A549 (cell line): Measurements from ENCODE around the gene NCKIPSD. TPM values are rescaled to one million over a fixed set of nuclear protein-coding genes. Genes with fewer than 3 reads are reported as not detected.

Experiments used
- ATAC-seq, 2 experiments: fragments of 200-7000 bp in 1 of 2; fragments of >200 bp in 1 of 2; cut with Nextera tagmentation in 1 of 2; cut with Tn5 transposase in 1 of 2; 3 replicates each; pipeline versions ENCODE4 v1.8.0 to v1.9.1; 2018 to 2020; ENCODE audit warnings: mild to moderate bottlenecking in 1 of 2, moderate library complexity in 1 of 2
- CTCF ChIA-PET: fragments of 300-600 bp; sonication (Branson Sonifier 250); formaldehyde crosslinking; extraction: SDS; loops from one replicate; lab custom pipeline; 2021; ENCODE audit warnings: antibody characterized with exemption, inconsistent platforms; lab: Yijun Ruan, JAX
- POLR2A ChIA-PET: fragments of 350-600 bp; formaldehyde crosslinking; extraction: SDS; loops from one replicate; lab custom pipeline; 2021; ENCODE audit warnings: antibody characterized with exemption, inconsistent platforms; lab: Yijun Ruan, JAX
- DNase-seq, 2 experiments: peaks; one replicate each; pipeline versions ENCODE4 v3.0.0 to v3.0.0-alpha.2; 2011 to 2016; ENCODE audit warnings: low read depth in 1 of 2, low spot score in 1 of 2
- FAIRE-seq: peaks from 2 replicates; lab custom pipeline; 2011; peaks lifted over from hg19 to GRCh38; lab: Jason Lieb, UNC
- H3K27ac ChIP-seq, 2 experiments: fragments of >200 bp; sonication (Bioruptor Twin); formaldehyde crosslinking; 3 replicates each; pipeline ENCODE4 v1.5.1; 2016 to 2017
- H3K4me1 ChIP-seq: fragments of >200 bp; sonication (Bioruptor Twin); formaldehyde crosslinking; 3 replicates; pipeline ENCODE4 v1.6.1; 2016
- H3K4me2 ChIP-seq: fragments of >200 bp; sonication (Bioruptor Twin); formaldehyde crosslinking; 3 replicates; pipeline ENCODE4 v1.6.1; 2016
- H3K4me3 ChIP-seq: fragments of >200 bp; sonication (Bioruptor Twin); formaldehyde crosslinking; 3 replicates; pipeline ENCODE4 v1.5.1; 2016
- H3K9me3 ChIP-seq: fragments of >200 bp; sonication (Bioruptor Twin); formaldehyde crosslinking; 3 replicates; pipeline ENCODE4 v1.6.1; 2016
- ATOH8 ChIP-seq: fragments of 250-450 bp; sonication (Bioruptor Pico); IDR thresholded peaks from 2 replicates; pipeline ENCODE4 v1.5.0; 2020; ENCODE audit warnings: low read depth, mild to moderate bottlenecking, moderate library complexity
- BHLHE40 ChIP-seq: IDR thresholded peaks from 2 replicates; pipeline ENCODE4 v1.6.1; 2012; ENCODE audit warnings: low read depth, low read length, inconsistent platforms
- CHD2 ChIP-seq: fragments of 150-350 bp; IDR thresholded peaks from 2 replicates; pipeline ENCODE4 v1.6.1; 2014; ENCODE audit warnings: low read length; ENCODE audit not compliant: partially characterized antibody
- CTCF ChIP-seq: fragments of >200 bp; sonication (Bioruptor Twin); formaldehyde crosslinking; IDR thresholded peaks from 3 replicates; pipeline ENCODE4 v1.5.1; 2016
- EHF ChIP-seq: fragments of 250-450 bp; sonication (Bioruptor Pico); IDR thresholded peaks from 2 replicates; pipeline ENCODE4 v1.5.0; 2020; ENCODE audit warnings: mild to moderate bottlenecking
- ESRRA ChIP-seq: fragments of 150-350 bp; IDR thresholded peaks from 2 replicates; pipeline ENCODE4 v1.6.1; 2014; ENCODE audit warnings: mild to moderate bottlenecking, low read length, borderline replicate concordance
- GATA3 ChIP-seq: IDR thresholded peaks from 2 replicates; pipeline ENCODE4 v1.6.1; 2012; ENCODE audit warnings: borderline replicate concordance
- HES2 ChIP-seq: fragments of >200 bp; sonication (Bioruptor Twin); formaldehyde crosslinking; IDR thresholded peaks from 2 replicates; pipeline ENCODE4 v1.6.1; 2016
- HMGXB4 ChIP-seq: fragments of 250-450 bp; sonication (Bioruptor Pico); IDR thresholded peaks from 2 replicates; pipeline ENCODE4 v1.5.0; 2021; ENCODE audit warnings: mild to moderate bottlenecking, moderate library complexity, borderline replicate concordance
- HOXA7 ChIP-seq: fragments of 250-450 bp; sonication (Bioruptor Pico); IDR thresholded peaks from 2 replicates; pipeline ENCODE4 v1.5.0; 2020; ENCODE audit warnings: mild to moderate bottlenecking, moderate library complexity
- JUN ChIP-seq, 2 experiments: fragments of >200 bp; sonication (Bioruptor Twin); formaldehyde crosslinking; IDR thresholded peaks; 2 replicates in 1 of 2; 3 replicates in 1 of 2; pipeline ENCODE4 v1.6.1; 2016 to 2017
- KDM1A ChIP-seq: fragments of 200-600 bp; sonication (generic); IDR thresholded peaks from 2 replicates; pipeline ENCODE4 v1.6.1; 2016; ENCODE audit warnings: low read depth, mild to moderate bottlenecking
- MAZ ChIP-seq: fragments of 150-350 bp; IDR thresholded peaks from 2 replicates; pipeline ENCODE4 v1.6.1; 2014; ENCODE audit warnings: antibody characterized with exemption, low read depth, low read length, borderline replicate concordance
- NFE2L2 ChIP-seq: fragments of 150-350 bp; conservative IDR thresholded peaks from 2 replicates; pipeline ENCODE4 v1.6.1; 2014; ENCODE audit warnings: low read length
- NPAS2 ChIP-seq: fragments of 250-450 bp; sonication (Bioruptor Pico); IDR thresholded peaks from 2 replicates; pipeline ENCODE4 v1.8.0; 2022; ENCODE audit warnings: mild to moderate bottlenecking, moderate library complexity, borderline replicate concordance
- NR3C1 ChIP-seq: fragments of >200 bp; sonication (Bioruptor Twin); formaldehyde crosslinking; IDR thresholded peaks from 3 replicates; pipeline ENCODE4 v1.6.1; 2017
- PBX3 ChIP-seq: IDR thresholded peaks from 2 replicates; pipeline ENCODE4 v1.6.1; 2012
- PHF8 ChIP-seq: fragments of 200-600 bp; sonication (generic); IDR thresholded peaks from 2 replicates; pipeline ENCODE4 v1.6.1; 2016; ENCODE audit warnings: low read depth, mild to moderate bottlenecking, antibody characterized with exemption, moderate library complexity, borderline replicate concordance
- POLR2A ChIP-seq: IDR thresholded peaks from 2 replicates; pipeline ENCODE4 v1.6.1; 2012; ENCODE audit warnings: mild to moderate bottlenecking, low read length
- RCOR1 ChIP-seq: fragments of 150-350 bp; IDR thresholded peaks from 2 replicates; pipeline ENCODE4 v1.6.1; 2014; ENCODE audit warnings: antibody characterized with exemption, low read length, low read depth
- RNF2 ChIP-seq: fragments of 200-600 bp; sonication (generic); IDR thresholded peaks from 2 replicates; pipeline ENCODE4 v1.6.1; 2016; ENCODE audit warnings: low read depth, mild to moderate bottlenecking, antibody characterized with exemption, moderate library complexity, borderline replicate concordance
- SMC3 ChIP-seq: fragments of >200 bp; sonication (Bioruptor Twin); formaldehyde crosslinking; IDR thresholded peaks from 3 replicates; pipeline ENCODE4 v1.6.1; 2018; ENCODE audit warnings: inconsistent platforms
- SREBF2 ChIP-seq: fragments of 450-650 bp; IDR thresholded peaks from 2 replicates; pipeline ENCODE4 v1.6.1; 2014; ENCODE audit warnings: mild to moderate bottlenecking, moderate library complexity
- ZC3H11A ChIP-seq: fragments of 450-650 bp; IDR thresholded peaks from 2 replicates; pipeline ENCODE4 v1.6.1; 2014; ENCODE audit warnings: antibody characterized with exemption, mild to moderate bottlenecking
- WGBS: methylation state at CpG from one replicate; pipeline ENCODE4 v1.1.6; 2017; ENCODE audit errors: missing lambda C conversion rate; 5-methylcytosine and 5-hydroxymethylcytosine counted together
- polyA plus RNA-seq, 4 experiments: library from polyadenylated mRNA; depleted of rRNA in 3 of 4; stranded (reverse); fragments of >200 nt; fragmentation: RNase III in 1 of 4; extraction: RNeasy Plus Mini Kit Qiagen cat#74134 plus additional on column Dnase treatment in 1 of 4; gene quantifications; 2 replicates in 3 of 4; 3 replicates in 1 of 4; pipeline ENCODE4 v1.2.3, GENCODE V29; 2011 to 2017

The NCKIPSD gene
- polyA plus RNA-seq, 2 of the 4 experiments (the other 2 are of a cell fraction) = 10.2 to 10.9 TPM

- no peak overlapping the region for H3K4me3 ChIP-seq
- no peak for ATAC-seq
- FAIRE-seq = no peak
- CTCF ChIA-PET = no interaction called here
- POLR2A ChIA-PET = no interaction called here
- H3K9me3 ChIP-seq = no peaks in the 10 kb centered on the region
- no peak overlapping the region for H3K27ac ChIP-seq
- peaks cover 7% of the 10 kb centered on the region; the same call in 1 of the 3 replicates for H3K4me1 ChIP-seq
- 100% methylated on average over 6 of the region's 12 CpGs for WGBS
- TF ChIP-seq PBX3 (no peak), NPAS2 (no peak), NR3C1 (no peak), EHF (CRISPR knock-in tag) (no peak), ZC3H11A (no peak), RNF2 (no peak), SREBF2 (no peak), HMGXB4 (CRISPR knock-in tag) (no peak), RCOR1 (no peak), HES2 (no peak), BHLHE40 (no peak), JUN (IDR thresholded peaks at IDR 0.05) (no peak), ATOH8 (CRISPR knock-in tag) (no peak), KDM1A (no peak)
- no peak overlapping the region for H3K4me2 ChIP-seq
- no peak for DNase-seq
Observed at GRCh38 chr3:48629894-48630293, 55.8 kb downstream of the NCKIPSD start.

- FAIRE-seq (no peak), DNase-seq (no peak), ATAC-seq (no peak)
- TF ChIP-seq SREBF2 = no peak
- no peak for TF ChIP-seq BHLHE40
- TF ChIP-seq POLR2A = no peak
- ChIA-PET POLR2A (no interaction called here), CTCF (interaction anchor here (0.6 to 2.8 kb wide), 3 partner anchors 7 to 121 kb away, joined by 3 to 10 read pairs (median 4); partner anchors contain the start of gene SLC26A6)
- Histone ChIP-seq H3K4me1 (no peaks in the 10 kb centered on the region), H3K4me3 (no peak overlapping the region), H3K4me2 (no peak overlapping the region), H3K27ac (no peak overlapping the region), H3K9me3 (no peaks in the 10 kb centered on the region)
- 87% methylated on average over 9 of the region's 13 CpGs for WGBS
Observed at GRCh38 chr3:48628277-48629017, 57.3 kb downstream of the NCKIPSD start.

- no peak for DNase-seq
- ChIA-PET CTCF (interaction anchor here (0.6 to 2.8 kb wide), 3 partner anchors 10 to 1447 kb away, joined by 3 to 10 read pairs (median 4); partner anchors contain the start of gene SLC26A6), POLR2A (interaction anchor here (1.1 kb wide), 1 partner anchor 10 kb away, joined by 3 read pairs; the partner anchor contains the start of gene SLC26A6)
- TF ChIP-seq HOXA7 (CRISPR knock-in tag) (no peak), HMGXB4 (CRISPR knock-in tag) (no peak), CHD2 (no peak), SMC3 (no peak), KDM1A (no peak), BHLHE40 (no peak), GATA3 (no peak), CTCF (no peak), NFE2L2 (no peak), PHF8 (no peak), MAZ (no peak), ESRRA (no peak)
- H3K9me3 ChIP-seq = no peaks in the 10 kb centered on the region
- ATAC-seq = no peak
- WGBS = 95% methylated on average over 2 of the region's 6 CpGs
- no peak overlapping the region for H3K27ac ChIP-seq
- no peak overlapping the region for H3K4me2 ChIP-seq
- H3K4me3 ChIP-seq = no peak overlapping the region
- no peaks in the 10 kb centered on the region for H3K4me1 ChIP-seq
- no peak for FAIRE-seq
Observed at GRCh38 chr3:48625600-48625999, 60.1 kb downstream of the NCKIPSD start.
